Measurements from ENCODE around the gene DPPA2. TPM values are rescaled to one million over a fixed set of nuclear protein-coding genes. Genes with fewer than 3 reads are reported as not detected.

Gene DPPA2
- total RNA-seq, 1 donor from 2014 or later = 0.64 TPM

GRCh38 chr3:109269577-109270275 is 46.6 kb downstream of the DPPA2 start:
- H3K4me3 Mint-ChIP-seq (ENCODE audit: unreplicated experiment) = no peak overlapping the region
- no peaks in the 10 kb centered on the region for H3K4me1 Mint-ChIP-seq (ENCODE audit: unreplicated experiment)
- TF ChIP-seq, protein P1, sequence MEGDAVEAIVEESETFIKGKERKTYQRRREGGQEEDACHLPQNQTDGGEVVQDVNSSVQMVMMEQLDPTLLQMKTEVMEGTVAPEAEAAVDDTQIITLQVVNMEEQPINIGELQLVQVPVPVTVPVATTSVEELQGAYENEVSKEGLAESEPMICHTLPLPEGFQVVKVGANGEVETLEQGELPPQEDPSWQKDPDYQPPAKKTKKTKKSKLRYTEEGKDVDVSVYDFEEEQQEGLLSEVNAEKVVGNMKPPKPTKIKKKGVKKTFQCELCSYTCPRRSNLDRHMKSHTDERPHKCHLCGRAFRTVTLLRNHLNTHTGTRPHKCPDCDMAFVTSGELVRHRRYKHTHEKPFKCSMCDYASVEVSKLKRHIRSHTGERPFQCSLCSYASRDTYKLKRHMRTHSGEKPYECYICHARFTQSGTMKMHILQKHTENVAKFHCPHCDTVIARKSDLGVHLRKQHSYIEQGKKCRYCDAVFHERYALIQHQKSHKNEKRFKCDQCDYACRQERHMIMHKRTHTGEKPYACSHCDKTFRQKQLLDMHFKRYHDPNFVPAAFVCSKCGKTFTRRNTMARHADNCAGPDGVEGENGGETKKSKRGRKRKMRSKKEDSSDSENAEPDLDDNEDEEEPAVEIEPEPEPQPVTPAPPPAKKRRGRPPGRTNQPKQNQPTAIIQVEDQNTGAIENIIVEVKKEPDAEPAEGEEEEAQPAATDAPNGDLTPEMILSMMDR (IDR thresholded peaks at IDR 0.05; ENCODE audit: unreplicated experiment) = no peak

GRCh38 chr3:109268181-109268580 is 48.1 kb downstream of the DPPA2 start:
- Mint-ChIP-seq H3K36me3 (ENCODE audit: low read depth, unreplicated experiment) (no peaks in the 10 kb centered on the region), H3K4me1 (ENCODE audit: unreplicated experiment) (no peaks in the 10 kb centered on the region), H3K27ac (ENCODE audit: unreplicated experiment) (no peak overlapping the region), H3K4me3 (ENCODE audit: unreplicated experiment) (no peak overlapping the region), H3K9me3 (ENCODE audit: unreplicated experiment) (no peaks in the 10 kb centered on the region), H3K27me3 (ENCODE audit: unreplicated experiment) (no peaks in the 10 kb centered on the region)
- no peak for DNase-seq (ENCODE audit: low spot score)
- TF ChIP-seq, protein P1 (IDR thresholded peaks at IDR 0.05; ENCODE audit: unreplicated experiment) = no peak

More at GRCh38 chr3:109269577-109270275, 46.6 kb downstream of the DPPA2 start:
- Mint-ChIP-seq H3K27me3 (ENCODE audit: unreplicated experiment) (no peaks in the 10 kb centered on the region), H3K9me3 (ENCODE audit: unreplicated experiment) (no peaks in the 10 kb centered on the region), H3K36me3 (ENCODE audit: low read depth, unreplicated experiment) (no peaks in the 10 kb centered on the region), H3K27ac (ENCODE audit: unreplicated experiment) (no peak overlapping the region)
- no peak for DNase-seq (ENCODE audit: low spot score)

DNA sequence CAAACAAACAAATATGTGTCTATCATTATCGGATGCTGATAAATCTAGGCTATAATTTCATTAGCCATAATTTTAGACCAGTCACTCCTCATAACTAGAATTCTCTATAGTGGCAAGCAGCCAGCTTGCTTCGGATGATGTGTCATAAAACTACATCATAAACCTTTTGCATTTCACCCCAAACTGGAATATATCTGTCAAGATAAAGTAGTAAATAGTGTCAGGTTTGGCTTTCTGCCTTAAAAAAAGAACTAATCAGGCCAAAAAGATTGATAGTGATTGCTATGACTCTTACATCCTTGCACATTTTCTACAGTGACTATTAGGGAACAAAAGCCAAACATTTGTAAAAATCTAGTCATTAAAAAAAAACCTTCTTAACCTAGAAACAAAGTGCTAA is 51.0 kb downstream of the DPPA2 start:
- DNase-seq (ENCODE audit: low spot score) = no peak
- Mint-ChIP-seq H3K27me3 (ENCODE audit: unreplicated experiment) (no peaks in the 10 kb centered on the region), H3K9me3 (ENCODE audit: unreplicated experiment) (no peaks in the 10 kb centered on the region), H3K4me3 (ENCODE audit: unreplicated experiment) (no peak overlapping the region), H3K27ac (ENCODE audit: unreplicated experiment) (no peak overlapping the region), H3K36me3 (ENCODE audit: low read depth, unreplicated experiment) (no peaks in the 10 kb centered on the region), H3K4me1 (ENCODE audit: unreplicated experiment) (no peaks in the 10 kb centered on the region)
- TF ChIP-seq, protein P1 (IDR thresholded peaks at IDR 0.05; ENCODE audit: unreplicated experiment) = no peak

DNA sequence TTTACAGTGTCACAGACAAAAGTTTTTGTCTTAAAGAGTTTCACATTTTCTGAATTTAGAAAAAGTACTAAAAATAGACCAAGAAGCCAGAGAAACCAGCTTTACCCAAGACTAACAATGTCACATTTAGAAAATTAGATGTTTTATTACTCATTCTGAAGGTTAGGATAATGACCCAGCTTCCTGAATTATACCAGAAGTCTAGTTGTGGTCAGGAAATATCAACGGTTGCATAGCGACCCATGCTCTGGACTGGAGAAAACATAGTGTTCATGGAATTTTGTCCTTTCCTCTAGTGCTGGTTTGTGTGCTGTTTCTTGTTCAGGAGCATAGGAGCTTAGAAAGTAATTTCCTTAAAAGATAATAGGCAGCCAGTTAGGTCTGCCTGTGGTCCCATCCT is 59.0 kb downstream of the DPPA2 start:
- H3K27ac Mint-ChIP-seq (ENCODE audit: unreplicated experiment) = peak overlapping the region; percentile 80
- no peaks in the 10 kb centered on the region for H3K36me3 Mint-ChIP-seq (ENCODE audit: low read depth, unreplicated experiment)
- H3K9me3 Mint-ChIP-seq (ENCODE audit: unreplicated experiment) = no peaks in the 10 kb centered on the region
- TF ChIP-seq, protein P1 (IDR thresholded peaks at IDR 0.05; ENCODE audit: unreplicated experiment) = no peak
- H3K4me3 Mint-ChIP-seq (ENCODE audit: unreplicated experiment) = no peak overlapping the region
- peaks cover 23% of the 10 kb centered on the region for H3K4me1 Mint-ChIP-seq (ENCODE audit: unreplicated experiment)
- no peak for DNase-seq (ENCODE audit: low spot score)
- no peaks in the 10 kb centered on the region for H3K27me3 Mint-ChIP-seq (ENCODE audit: unreplicated experiment)

- Mint-ChIP-seq H3K36me3 (ENCODE audit: low read depth, unreplicated experiment) (no peaks in the 10 kb centered on the region), H3K27ac (ENCODE audit: unreplicated experiment) (peak overlapping the region; percentile 80), H3K9me3 (ENCODE audit: unreplicated experiment) (no peaks in the 10 kb centered on the region), H3K4me1 (ENCODE audit: unreplicated experiment) (peaks cover 23% of the 10 kb centered on the region), H3K4me3 (ENCODE audit: unreplicated experiment) (no peak overlapping the region), H3K27me3 (ENCODE audit: unreplicated experiment) (no peaks in the 10 kb centered on the region)
- TF ChIP-seq, protein P1 (IDR thresholded peaks at IDR 0.05; ENCODE audit: unreplicated experiment) = no peak
- DNase-seq (ENCODE audit: low spot score) = no peak
Measured at GRCh38 chr3:109254770-109255169, 61.5 kb downstream of the DPPA2 start.
